ENCODE data around the gene SPX.
A peak's percentile ranks its signal among the peaks of the same experiment; 100 is the strongest.

Gene SPX

DNA sequence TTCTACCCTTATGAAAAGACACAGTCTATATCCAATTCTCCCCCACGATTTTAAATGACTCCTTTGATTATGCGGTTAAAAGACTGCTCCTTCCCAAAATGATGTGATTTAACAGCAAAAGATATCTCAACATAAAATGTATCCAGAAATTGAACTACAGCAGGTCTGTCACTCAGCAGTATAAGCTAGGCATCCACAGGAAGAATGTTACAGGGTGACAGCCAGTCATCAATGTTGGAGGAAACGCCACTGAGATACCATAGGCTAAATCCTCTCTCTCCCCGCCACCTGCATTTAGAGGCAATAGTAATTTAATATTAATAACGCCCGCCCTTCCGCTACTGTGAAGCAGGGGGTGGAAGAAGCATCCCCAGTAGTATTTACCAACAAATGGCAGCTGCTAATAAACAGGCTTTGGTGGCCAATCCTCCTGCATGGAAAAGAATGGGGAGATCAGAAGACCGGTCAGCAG is 25.3 kb upstream of the SPX start:
- in situ Hi-C loops (cut with MboI; ENCODE audit: low pct_unique_long_range_greater_than_20kb, low sequenced_read_pairs, unreplicated experiment) = loop anchor here (10.0 kb wide), 1 partner anchor 144 kb away; no protein-coding TSS in a partner anchor
- peak; percentile 5 for DNase-seq (ENCODE audit: low spot score)
- TF ChIP-seq, protein P1, sequence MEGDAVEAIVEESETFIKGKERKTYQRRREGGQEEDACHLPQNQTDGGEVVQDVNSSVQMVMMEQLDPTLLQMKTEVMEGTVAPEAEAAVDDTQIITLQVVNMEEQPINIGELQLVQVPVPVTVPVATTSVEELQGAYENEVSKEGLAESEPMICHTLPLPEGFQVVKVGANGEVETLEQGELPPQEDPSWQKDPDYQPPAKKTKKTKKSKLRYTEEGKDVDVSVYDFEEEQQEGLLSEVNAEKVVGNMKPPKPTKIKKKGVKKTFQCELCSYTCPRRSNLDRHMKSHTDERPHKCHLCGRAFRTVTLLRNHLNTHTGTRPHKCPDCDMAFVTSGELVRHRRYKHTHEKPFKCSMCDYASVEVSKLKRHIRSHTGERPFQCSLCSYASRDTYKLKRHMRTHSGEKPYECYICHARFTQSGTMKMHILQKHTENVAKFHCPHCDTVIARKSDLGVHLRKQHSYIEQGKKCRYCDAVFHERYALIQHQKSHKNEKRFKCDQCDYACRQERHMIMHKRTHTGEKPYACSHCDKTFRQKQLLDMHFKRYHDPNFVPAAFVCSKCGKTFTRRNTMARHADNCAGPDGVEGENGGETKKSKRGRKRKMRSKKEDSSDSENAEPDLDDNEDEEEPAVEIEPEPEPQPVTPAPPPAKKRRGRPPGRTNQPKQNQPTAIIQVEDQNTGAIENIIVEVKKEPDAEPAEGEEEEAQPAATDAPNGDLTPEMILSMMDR (IDR thresholded peaks at IDR 0.05; ENCODE audit: extremely low read depth, insufficient read depth, missing control alignments) = no peak

DNA sequence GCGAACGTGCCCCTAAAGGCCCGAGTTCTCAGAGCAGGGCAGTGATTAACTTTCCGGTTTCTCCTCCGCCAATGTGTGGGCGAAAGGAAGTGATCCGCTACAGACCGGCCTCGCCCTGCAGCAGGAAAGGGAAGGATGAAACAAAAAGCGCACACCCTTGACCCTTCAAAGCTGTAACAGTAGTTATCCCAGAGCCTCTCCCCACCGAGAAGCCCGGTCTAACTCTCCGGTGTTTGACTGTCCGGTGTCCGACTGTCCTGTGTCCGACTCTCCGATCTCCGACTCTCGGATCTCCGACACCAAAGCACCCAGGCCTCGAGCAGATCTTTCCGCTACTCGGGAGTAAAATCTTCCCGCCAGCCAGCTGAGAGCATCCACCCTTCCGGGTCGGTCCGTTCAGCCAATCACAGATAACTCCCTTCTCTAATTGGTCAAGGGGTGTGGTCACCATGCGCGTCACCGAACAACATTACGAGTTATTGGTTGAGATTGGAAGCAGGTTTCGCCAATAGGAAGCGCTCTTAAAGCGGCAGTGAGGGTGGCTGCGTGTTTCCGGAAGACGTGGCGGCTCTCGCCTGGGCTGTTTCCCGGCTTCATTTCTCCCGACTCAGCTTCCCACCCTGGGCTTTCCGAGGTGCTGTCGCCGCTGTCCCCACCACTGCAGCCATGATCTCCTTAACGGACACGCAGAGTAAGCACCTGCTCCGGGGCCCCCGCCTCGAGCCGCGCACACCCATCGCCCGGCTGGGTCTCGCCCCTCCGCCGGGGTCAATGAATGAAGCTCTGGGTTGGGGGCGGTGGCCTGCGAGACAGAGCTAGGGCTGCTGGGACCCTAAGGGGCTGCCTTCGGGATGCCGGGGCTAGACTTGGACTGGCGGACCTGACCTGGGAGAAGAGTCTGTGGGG is 24.6 kb upstream of the SPX start, which contains the start of the genes GOLT1B and RECQL:
Gene GOLT1B, plus strand, starts transcription at position 532 of the 906 bp plus-strand sequence. Its CDS starts 135 bp downstream, at position 667.
Gene RECQL, minus strand, starts transcription at position 378 of the 906 bp plus-strand sequence. CDS start 2,065 bp downstream, outside the sequence.
- TF ChIP-seq, protein P1 (IDR thresholded peaks at IDR 0.05; ENCODE audit: extremely low read depth, insufficient read depth, missing control alignments) = no peak
- DNase-seq (ENCODE audit: low spot score) = peak; percentile 90
- in situ Hi-C loops (cut with MboI; ENCODE audit: low pct_unique_long_range_greater_than_20kb, low sequenced_read_pairs, unreplicated experiment) = loop anchor here (10.0 kb wide), 1 partner anchor 143 kb away; no protein-coding TSS in a partner anchor

DNA sequence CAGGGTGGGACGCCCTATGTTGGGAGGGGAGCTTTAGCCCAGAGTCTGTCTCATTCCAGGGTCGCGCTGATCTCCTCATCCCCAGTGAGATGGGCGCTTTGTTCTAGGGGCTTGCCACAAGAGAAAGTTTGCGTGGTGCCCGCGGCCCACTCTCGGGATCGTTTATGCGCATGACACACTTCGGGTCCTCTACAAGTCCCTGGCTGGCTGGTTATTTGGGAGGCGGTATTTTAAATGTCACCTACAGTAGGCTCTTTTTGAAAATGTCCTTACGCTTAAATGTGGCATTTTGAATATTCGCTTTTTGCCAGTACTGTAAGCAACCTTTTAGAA is 24.0 kb upstream of the SPX start:
- peak; percentile 18 for DNase-seq (ENCODE audit: low spot score)
- in situ Hi-C loops (cut with MboI; ENCODE audit: low pct_unique_long_range_greater_than_20kb, low sequenced_read_pairs, unreplicated experiment) = loop anchor here (10.0 kb wide), 1 partner anchor 143 kb away; no protein-coding TSS in a partner anchor
- TF ChIP-seq, protein P1 (IDR thresholded peaks at IDR 0.05; ENCODE audit: extremely low read depth, insufficient read depth, missing control alignments) = no peak

DNA sequence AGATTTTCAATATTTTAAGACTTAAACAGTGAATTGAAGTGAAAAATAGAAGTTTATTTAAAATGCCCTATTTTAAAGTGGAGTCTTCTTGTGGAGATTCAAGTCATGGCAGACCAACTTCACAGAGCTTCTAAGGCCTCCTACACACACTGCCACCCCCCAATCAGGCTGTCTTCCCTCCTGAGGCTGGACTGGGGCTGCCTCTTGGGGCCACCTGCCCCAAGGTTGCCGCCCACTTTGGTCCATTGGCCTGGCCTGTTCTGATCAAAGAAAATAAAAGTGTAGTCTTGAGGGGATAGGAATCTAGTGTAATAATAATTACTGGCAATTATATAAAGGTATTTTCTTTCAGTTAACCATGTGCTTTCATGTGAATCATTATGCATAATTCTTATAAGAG is 23.2 kb upstream of the SPX start:
- in situ Hi-C loops (cut with MboI; ENCODE audit: low pct_unique_long_range_greater_than_20kb, low sequenced_read_pairs, unreplicated experiment) = loop anchor here (10.0 kb wide), 1 partner anchor 142 kb away; no protein-coding TSS in a partner anchor
- DNase-seq (ENCODE audit: low spot score) = no peak
- TF ChIP-seq, protein P1 (IDR thresholded peaks at IDR 0.05; ENCODE audit: extremely low read depth, insufficient read depth, missing control alignments) = no peak

DNA sequence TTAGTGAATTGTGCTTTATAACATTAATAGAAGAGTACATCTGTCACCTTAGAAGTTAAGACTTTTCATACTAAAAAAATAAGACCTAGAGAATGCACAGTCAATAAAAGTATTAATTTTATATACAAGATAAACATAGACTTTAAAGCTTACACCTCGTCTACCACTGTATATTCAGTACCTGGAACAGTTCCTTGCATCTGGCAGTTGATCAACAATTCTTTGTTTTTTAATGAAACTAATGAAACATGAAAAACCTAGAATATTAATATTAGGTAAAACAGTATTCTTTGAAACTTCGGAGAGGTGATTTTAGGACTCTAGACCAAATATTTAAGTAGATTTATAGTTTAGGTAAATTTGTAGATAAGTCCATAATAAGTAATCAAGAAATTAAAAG is 20.2 kb upstream of the SPX start:
- in situ Hi-C loops (cut with MboI; ENCODE audit: low pct_unique_long_range_greater_than_20kb, low sequenced_read_pairs, unreplicated experiment) = loop anchor here (10.0 kb wide), 1 partner anchor 139 kb away; no protein-coding TSS in a partner anchor
- TF ChIP-seq, protein P1 (IDR thresholded peaks at IDR 0.05; ENCODE audit: extremely low read depth, insufficient read depth, missing control alignments) = no peak
- DNase-seq (ENCODE audit: low spot score) = no peak

DNA sequence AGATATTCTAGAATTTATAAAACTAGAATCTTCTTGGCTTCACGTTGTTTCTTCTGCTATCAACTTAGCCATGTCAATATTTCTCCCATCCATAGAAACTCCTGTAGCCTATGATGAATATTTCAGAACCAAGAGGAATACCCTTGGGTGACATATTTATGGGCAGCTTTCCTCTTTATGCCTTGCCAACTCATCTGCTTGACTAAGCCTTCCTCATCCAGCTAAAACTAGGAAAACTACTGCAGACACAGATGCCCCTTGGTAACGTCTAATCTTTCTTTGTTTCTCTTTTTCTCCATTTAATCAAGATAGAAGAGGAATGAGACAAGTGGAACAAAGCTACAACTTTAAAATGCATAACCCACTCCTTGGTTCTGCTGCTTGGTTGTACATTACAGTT is 18.2 kb upstream of the SPX start:
- TF ChIP-seq, protein P1 (IDR thresholded peaks at IDR 0.05; ENCODE audit: extremely low read depth, insufficient read depth, missing control alignments) = no peak
- in situ Hi-C loops (cut with MboI; ENCODE audit: low pct_unique_long_range_greater_than_20kb, low sequenced_read_pairs, unreplicated experiment) = loop anchor here (10.0 kb wide), 1 partner anchor 137 kb away; no protein-coding TSS in a partner anchor
- no peak for DNase-seq (ENCODE audit: low spot score)

All from GM13977 (cell line).